ENCODE data around the gene CLCA1.

DNA sequence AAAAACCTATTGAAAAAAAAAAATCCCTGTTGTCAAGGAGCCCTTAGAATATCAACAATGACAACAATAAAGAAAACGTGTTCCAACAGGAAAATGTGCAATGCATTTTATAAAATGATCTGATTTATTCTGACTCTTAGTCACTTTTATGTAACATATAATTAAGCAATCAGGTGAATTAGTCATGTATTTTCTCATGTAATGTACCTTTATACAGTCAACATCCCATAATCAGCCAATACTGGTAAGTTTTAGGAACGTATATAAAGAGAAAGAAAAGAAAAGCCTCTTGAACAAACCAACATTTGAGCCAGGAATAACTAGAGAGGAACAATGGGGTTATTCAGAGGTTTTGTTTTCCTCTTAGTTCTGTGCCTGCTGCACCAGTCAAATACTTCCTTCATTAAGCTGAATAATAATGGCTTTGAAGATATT is 78.1 kb downstream of the CLCA1 start, which contains the start of gene CLCA4:
- TF ChIP-seq CTCF (IDR thresholded peaks at IDR 0.05 in 2 of 3, conservative IDR thresholded peaks at IDR 0.05 in 1 of 3; ENCODE audit: borderline replicate concordance in 1 of 3, insufficient read depth in 1 of 3, low read depth in 2 of 3, low read length in 2 of 3) (no peak), POLR2A (IDR thresholded peaks at IDR 0.05; ENCODE audit: borderline replicate concordance, extremely low read depth, insufficient read depth, insufficient read length) (no peak), RAD21 (IDR thresholded peaks at IDR 0.05; ENCODE audit: low read depth) (no peak), SIN3A (IDR thresholded peaks at IDR 0.05; ENCODE audit: low read depth) (no peak), POLR2AphosphoS5 (IDR thresholded peaks at IDR 0.05; ENCODE audit: low read depth, low read length) (no peak), YY1 (IDR thresholded peaks at IDR 0.05; ENCODE audit: extremely low read depth, insufficient replicate concordance, low read depth, low read length) (no peak), CEBPB (IDR thresholded peaks at IDR 0.05; ENCODE audit: low read depth) (no peak), EZH2 (IDR thresholded peaks at IDR 0.05) (no peak), EZH2phosphoT487 (IDR thresholded peaks at IDR 0.05; ENCODE audit: borderline replicate concordance) (no peak), JUND (IDR thresholded peaks at IDR 0.05) (no peak), ELF1 (IDR thresholded peaks at IDR 0.05; ENCODE audit: borderline replicate concordance, low read depth) (no peak), ZFX (IDR thresholded peaks at IDR 0.05) (no peak)
- TF ChIP-seq, protein P1, sequence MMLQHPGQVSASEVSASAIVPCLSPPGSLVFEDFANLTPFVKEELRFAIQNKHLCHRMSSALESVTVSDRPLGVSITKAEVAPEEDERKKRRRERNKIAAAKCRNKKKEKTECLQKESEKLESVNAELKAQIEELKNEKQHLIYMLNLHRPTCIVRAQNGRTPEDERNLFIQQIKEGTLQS (IDR thresholded peaks at IDR 0.05): no peak
- TF ChIP-seq, protein P2, sequence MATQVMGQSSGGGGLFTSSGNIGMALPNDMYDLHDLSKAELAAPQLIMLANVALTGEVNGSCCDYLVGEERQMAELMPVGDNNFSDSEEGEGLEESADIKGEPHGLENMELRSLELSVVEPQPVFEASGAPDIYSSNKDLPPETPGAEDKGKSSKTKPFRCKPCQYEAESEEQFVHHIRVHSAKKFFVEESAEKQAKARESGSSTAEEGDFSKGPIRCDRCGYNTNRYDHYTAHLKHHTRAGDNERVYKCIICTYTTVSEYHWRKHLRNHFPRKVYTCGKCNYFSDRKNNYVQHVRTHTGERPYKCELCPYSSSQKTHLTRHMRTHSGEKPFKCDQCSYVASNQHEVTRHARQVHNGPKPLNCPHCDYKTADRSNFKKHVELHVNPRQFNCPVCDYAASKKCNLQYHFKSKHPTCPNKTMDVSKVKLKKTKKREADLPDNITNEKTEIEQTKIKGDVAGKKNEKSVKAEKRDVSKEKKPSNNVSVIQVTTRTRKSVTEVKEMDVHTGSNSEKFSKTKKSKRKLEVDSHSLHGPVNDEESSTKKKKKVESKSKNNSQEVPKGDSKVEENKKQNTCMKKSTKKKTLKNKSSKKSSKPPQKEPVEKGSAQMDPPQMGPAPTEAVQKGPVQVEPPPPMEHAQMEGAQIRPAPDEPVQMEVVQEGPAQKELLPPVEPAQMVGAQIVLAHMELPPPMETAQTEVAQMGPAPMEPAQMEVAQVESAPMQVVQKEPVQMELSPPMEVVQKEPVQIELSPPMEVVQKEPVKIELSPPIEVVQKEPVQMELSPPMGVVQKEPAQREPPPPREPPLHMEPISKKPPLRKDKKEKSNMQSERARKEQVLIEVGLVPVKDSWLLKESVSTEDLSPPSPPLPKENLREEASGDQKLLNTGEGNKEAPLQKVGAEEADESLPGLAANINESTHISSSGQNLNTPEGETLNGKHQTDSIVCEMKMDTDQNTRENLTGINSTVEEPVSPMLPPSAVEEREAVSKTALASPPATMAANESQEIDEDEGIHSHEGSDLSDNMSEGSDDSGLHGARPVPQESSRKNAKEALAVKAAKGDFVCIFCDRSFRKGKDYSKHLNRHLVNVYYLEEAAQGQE (IDR thresholded peaks at IDR 0.05; ENCODE audit: low read depth): no peak
